GM18499 (cell line): ENCODE results near the gene SCAMP4.

Source experiments
- ATAC-seq: cut with Tn5 transposase; IDR thresholded peaks from one replicate; pipeline ENCODE4 v1.9.1; 2021; ENCODE audit warnings: moderate number of reproducible peaks; ENCODE audit not compliant: insufficient read depth, unreplicated experiment

The SCAMP4 gene

DNA sequence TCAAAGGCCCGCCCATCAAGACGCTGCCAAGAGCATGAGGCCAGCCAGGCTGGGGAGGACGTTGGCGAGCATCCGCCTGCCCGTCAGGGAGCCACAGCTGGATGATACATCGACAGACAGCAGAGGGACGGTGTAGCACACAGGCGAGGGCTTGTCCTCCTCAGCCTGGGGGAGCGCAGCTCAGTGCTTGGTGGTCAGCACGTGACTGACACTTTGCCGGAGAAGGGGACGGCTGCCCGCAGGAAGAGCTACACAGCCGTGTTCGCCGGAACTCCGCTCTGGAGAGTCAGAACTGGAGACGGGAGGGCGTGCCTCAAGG lies 69.9 kb downstream of the SCAMP4 start:
- ATAC-seq = no peak
